H7 (cell line): ENCODE results near the gene LRRC8E. TPM values are rescaled to one million over a fixed set of nuclear protein-coding genes. Genes with fewer than 3 reads are reported as not detected.

Experiments
- DNase-seq: peaks from one replicate; pipeline ENCODE4 v3.0.0; 2012
- H3K27me3 ChIP-seq: 2 replicates; pipeline ENCODE4 v1.6.0; 2011; ENCODE audit warnings: mild to moderate bottlenecking, low read length; ENCODE audit not compliant: control insufficient read depth, insufficient read depth
- H3K36me3 ChIP-seq: replicated peaks from 2 replicates; pipeline ENCODE4 v1.5.1; 2011; ENCODE audit warnings: low read length; ENCODE audit not compliant: control insufficient read depth, insufficient read depth
- H3K4me3 ChIP-seq: 2 replicates; pipeline ENCODE4 v1.5.1; 2011; ENCODE audit warnings: low read depth, mild to moderate bottlenecking, control low read depth, low read length, moderate library complexity; ENCODE audit not compliant: insufficient read depth
- total RNA-seq: library from RNA; depleted of rRNA; stranded (reverse); fragments of >200 nt; shearing (Covaris generic); gene quantifications from 2 replicates; pipeline ENCODE4 v1.2.3, GENCODE V29; 2014; rRNA removed

LRRC8E gene
- total RNA-seq, result 1.6 and 4.0 TPM in 2 replicates

GRCh38 chr19:7888145-7888825 lies at the start of gene LRRC8E:
LRRC8E (plus strand) TSS chr19:7888510; CDS start chr19:7895604, 7,094 bp downstream.
- H3K4me3 ChIP-seq, result peak within 1 kb of the TSS; percentile 60
- DNase-seq, result peak; percentile 96
- H3K27me3 ChIP-seq, result peaks cover 6% of the 10 kb centered on the region; the same call in 1 of the 2 replicates
- no peaks in the 10 kb centered on the region for H3K36me3 ChIP-seq

GRCh38 chr19:7839476-7839875 lies 48.8 kb upstream of the LRRC8E start:
- no peak for DNase-seq

GRCh38 chr19:7840629-7841028 lies 47.7 kb upstream of the LRRC8E start:
- H3K27me3 ChIP-seq, result no peaks in the 10 kb centered on the region; the same call in 1 of the 2 replicates
- no peak overlapping the region for H3K4me3 ChIP-seq
- DNase-seq, result no peak
- no peaks in the 10 kb centered on the region for H3K36me3 ChIP-seq

More at GRCh38 chr19:7839476-7839875, 48.8 kb upstream of the LRRC8E start:
- Histone ChIP-seq H3K36me3 (no peaks in the 10 kb centered on the region), H3K27me3 (no peaks in the 10 kb centered on the region; the same call in 1 of the 2 replicates), H3K4me3 (no peak overlapping the region)

GRCh38 chr19:7841751-7842660 lies 46.3 kb upstream of the LRRC8E start:
- Histone ChIP-seq H3K36me3 (no peaks in the 10 kb centered on the region), H3K27me3 (no peaks in the 10 kb centered on the region; the same call in 1 of the 2 replicates), H3K4me3 (no peak overlapping the region)
- peak; percentile 33 for DNase-seq

- H3K27me3 ChIP-seq, result no peaks in the 10 kb centered on the region; the same call in 1 of the 2 replicates
- DNase-seq, result no peak
- H3K4me3 ChIP-seq, result no peak overlapping the region
- no peaks in the 10 kb centered on the region for H3K36me3 ChIP-seq
Observed at GRCh38 chr19:7842661-7843294, 45.5 kb upstream of the LRRC8E start.

- peak; percentile 22 for DNase-seq
- no peaks in the 10 kb centered on the region; the same call in 1 of the 2 replicates for H3K27me3 ChIP-seq
- H3K4me3 ChIP-seq, result no peak overlapping the region
- H3K36me3 ChIP-seq, result no peaks in the 10 kb centered on the region
Observed at GRCh38 chr19:7843521-7843920, 44.8 kb upstream of the LRRC8E start.

GRCh38 chr19:7844405-7844804 lies 43.9 kb upstream of the LRRC8E start:
- Histone ChIP-seq H3K27me3 (no peaks in the 10 kb centered on the region; the same call in 1 of the 2 replicates), H3K36me3 (no peaks in the 10 kb centered on the region), H3K4me3 (no peak overlapping the region)
- DNase-seq, result peak; percentile 26

- DNase-seq, result peak; percentile 41
- Histone ChIP-seq H3K4me3 (no peak overlapping the region), H3K36me3 (no peaks in the 10 kb centered on the region), H3K27me3 (no peaks in the 10 kb centered on the region)
Observed at GRCh38 chr19:7844951-7845350, 43.4 kb upstream of the LRRC8E start.

GRCh38 chr19:7845390-7846154 lies 42.7 kb upstream of the LRRC8E start:
- no peak overlapping the region for H3K4me3 ChIP-seq
- H3K36me3 ChIP-seq, result no peaks in the 10 kb centered on the region
- DNase-seq, result peak; percentile 40
- no peaks in the 10 kb centered on the region for H3K27me3 ChIP-seq

GRCh38 chr19:7846155-7846646 lies 42.1 kb upstream of the LRRC8E start:
- peak; percentile 49 for DNase-seq
- no peak overlapping the region for H3K4me3 ChIP-seq
- H3K36me3 ChIP-seq, result no peaks in the 10 kb centered on the region
- no peaks in the 10 kb centered on the region for H3K27me3 ChIP-seq

GRCh38 chr19:7847664-7848063 lies 40.6 kb upstream of the LRRC8E start:
- Histone ChIP-seq H3K4me3 (no peak overlapping the region), H3K36me3 (no peaks in the 10 kb centered on the region), H3K27me3 (no peaks in the 10 kb centered on the region; the same call in 1 of the 2 replicates)
- DNase-seq, result peak; percentile 42

GRCh38 chr19:7848779-7849457 lies 39.4 kb upstream of the LRRC8E start:
- peak; percentile 54 for DNase-seq
- H3K4me3 ChIP-seq, result no peak overlapping the region
- no peaks in the 10 kb centered on the region for H3K36me3 ChIP-seq
- no peaks in the 10 kb centered on the region; the same call in 1 of the 2 replicates for H3K27me3 ChIP-seq

GRCh38 chr19:7849631-7849999 lies 38.7 kb upstream of the LRRC8E start:
- no peak for DNase-seq
- H3K36me3 ChIP-seq, result no peaks in the 10 kb centered on the region
- peaks cover 4% of the 10 kb centered on the region for H3K27me3 ChIP-seq
- no peak overlapping the region for H3K4me3 ChIP-seq
